ENCODE data around the gene ZIC1.

ZIC1 gene

DNA sequence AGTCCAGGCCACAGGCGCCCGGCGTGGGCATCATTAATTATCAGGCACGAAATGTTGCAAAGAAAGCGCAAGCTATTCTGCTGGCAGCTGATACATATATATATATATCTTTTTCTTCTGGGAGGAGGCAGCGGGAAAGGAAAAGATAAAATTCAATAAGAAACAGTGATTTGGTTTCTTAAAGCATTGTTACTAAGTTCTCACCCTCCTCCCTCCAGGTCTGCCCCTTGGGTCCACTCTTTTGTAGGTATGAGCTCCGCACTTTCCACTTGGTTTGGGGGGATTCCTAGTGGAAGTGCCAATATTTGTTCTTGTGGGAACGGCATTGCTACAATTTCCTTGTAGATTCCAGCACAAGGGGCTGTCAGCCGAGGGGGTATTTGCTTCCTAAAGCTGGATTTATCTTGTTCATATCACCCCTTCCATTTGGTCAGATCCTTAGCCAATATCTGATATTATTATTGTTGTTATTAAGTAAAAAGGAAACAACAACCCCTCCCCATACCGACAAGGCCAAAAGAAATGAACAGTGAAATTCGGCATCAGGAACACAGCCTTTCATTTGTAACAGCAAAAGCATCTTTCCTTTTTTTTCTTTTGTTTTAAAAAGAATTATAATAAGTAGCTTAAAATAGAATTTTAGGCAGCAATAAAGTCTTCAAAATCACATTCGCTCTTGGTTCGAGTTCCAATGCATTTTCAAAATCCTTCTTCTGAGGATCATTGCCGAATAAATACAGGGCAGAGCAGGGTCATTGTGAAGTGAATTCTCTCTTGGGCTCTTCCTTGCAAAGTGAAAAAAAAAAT, 15.6 kb downstream of the ZIC1 start:
- TF ChIP-seq ZNF274 (IDR thresholded peaks at IDR 0.05; ENCODE audit: low read depth, low read length), result no peak
- H3K4me3 ChIP-seq (ENCODE audit: low read length), result no peak overlapping the region

DNA sequence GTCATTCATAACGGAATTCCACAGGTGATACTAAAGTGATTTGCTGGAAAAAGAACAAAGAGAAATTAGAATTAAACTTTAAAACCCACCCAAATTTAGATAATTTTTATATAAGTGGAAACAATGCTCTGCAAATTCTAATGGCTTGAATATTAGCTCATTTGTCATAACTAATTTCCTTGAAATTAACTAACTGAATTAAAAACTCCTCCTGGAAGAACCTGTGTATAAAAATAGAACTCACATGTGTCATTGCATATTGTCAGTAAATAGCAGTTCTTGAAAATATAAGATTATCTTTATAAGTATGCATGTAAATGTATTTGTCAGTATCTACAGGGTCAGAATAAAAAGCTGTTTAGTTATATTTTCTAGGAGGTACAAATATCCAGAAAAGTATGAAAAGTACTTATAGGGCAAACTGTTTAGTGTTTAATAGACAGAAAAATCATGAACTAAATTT, 16.3 kb downstream of the ZIC1 start:
- TF ChIP-seq ZNF274 (IDR thresholded peaks at IDR 0.05; ENCODE audit: low read depth, low read length), result no peak
- no peak overlapping the region for H3K4me3 ChIP-seq (ENCODE audit: low read length)

DNA sequence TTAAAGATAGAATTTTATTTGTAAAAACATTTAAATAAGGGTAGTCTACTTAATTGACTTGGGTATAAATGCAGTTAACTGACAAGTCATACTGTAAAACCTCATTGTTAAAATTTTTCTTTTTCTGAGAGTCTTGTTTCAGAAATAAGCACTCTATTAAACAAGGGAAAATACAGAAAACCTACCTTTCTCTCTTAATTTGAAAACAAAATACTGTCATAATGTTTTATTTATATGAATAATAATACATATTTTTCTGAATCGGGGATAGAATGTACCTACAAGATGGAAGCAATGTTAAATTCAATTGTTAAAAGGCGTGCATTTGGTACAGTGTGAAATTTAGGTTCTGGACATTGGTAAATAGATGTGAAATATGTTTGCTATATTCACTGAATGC, 17.8 kb downstream of the ZIC1 start:
- TF ChIP-seq ZNF274 (IDR thresholded peaks at IDR 0.05; ENCODE audit: low read depth, low read length), result no peak
- no peak overlapping the region for H3K4me3 ChIP-seq (ENCODE audit: low read length)

DNA sequence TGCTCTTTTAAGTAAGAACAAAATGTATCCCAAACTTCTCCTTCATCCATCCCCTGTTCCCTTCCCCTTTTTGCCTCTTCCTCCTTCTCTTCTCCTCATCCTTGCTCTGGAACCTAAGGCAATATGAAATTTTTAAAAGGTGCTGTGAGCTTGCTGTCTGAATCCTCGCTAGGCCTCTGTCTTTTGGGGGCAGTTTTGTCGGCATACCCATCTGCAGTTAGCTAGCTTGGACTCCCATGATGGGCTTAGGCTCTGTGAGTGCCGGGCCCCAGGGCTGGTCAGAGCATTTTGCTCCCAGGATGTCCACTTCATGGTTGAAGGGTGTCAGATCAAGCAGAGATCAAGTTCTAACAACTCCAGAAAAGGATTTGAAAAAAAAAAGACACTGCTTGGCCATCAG, 18.6 kb downstream of the ZIC1 start:
- H3K4me3 ChIP-seq (ENCODE audit: low read length), result no peak overlapping the region
- TF ChIP-seq ZNF274 (IDR thresholded peaks at IDR 0.05; ENCODE audit: low read depth, low read length), result no peak

DNA sequence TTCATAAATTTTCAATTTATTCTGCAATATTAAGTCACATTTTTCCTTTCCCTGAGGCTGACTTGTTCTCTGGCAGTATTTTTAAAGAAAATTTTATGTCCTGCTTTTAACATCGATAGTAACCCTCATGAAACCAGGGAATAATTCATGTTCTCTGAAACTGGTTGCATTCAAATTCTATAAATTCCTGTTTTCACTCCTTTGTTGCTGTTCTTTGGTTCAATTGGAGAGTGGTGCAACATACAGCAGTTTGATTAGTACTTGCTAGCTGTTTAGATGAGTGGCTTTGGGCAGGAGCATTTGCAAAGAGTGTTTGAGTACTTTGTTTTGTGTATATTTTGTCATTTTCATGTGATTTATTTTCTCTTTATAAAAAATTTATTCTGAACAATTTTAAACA, 19.2 kb downstream of the ZIC1 start:
- H3K4me3 ChIP-seq (ENCODE audit: low read length), result no peak overlapping the region
- no peak for TF ChIP-seq ZNF274 (IDR thresholded peaks at IDR 0.05; ENCODE audit: low read depth, low read length)

DNA sequence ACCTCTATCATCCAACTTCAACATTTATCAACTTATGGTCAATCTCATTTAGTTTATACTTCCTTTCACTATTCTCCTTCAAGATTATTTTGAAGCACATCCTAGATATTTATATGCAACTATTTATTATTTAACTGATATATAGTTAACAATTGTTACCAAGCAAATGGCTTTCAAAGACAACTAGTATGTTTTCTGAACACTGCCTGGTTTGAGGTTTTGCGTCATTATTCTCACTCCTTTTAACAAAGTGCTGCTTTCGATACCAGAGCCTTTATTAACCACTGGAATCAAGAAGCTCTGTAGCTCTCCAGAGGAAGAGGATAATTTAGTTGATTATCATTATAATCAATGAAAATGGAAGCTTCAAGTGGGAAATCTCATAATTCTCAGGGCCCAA, 19.6 kb downstream of the ZIC1 start:
- H3K4me3 ChIP-seq (ENCODE audit: low read length), result no peak overlapping the region
- TF ChIP-seq ZNF274 (IDR thresholded peaks at IDR 0.05; ENCODE audit: low read depth, low read length), result no peak

DNA sequence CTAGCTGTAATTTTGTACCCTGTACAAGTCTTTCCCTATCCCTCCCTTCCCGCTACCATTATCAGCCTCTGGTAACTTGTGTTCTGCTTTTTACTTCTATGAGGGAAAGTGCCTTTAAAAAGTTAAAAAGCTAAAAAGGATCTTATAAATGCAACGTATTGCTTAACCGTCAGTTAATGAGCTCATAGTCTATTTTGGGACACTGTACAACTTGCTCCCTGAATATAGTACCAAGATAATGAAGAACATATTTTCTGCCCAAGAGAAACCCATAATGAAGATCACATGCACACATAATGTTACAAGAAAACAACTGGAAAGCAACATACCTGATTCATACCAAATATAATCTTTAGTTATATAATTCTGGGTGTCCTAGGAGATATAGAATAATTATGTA, 22.6 kb downstream of the ZIC1 start:
- no peak for TF ChIP-seq ZNF274 (IDR thresholded peaks at IDR 0.05; ENCODE audit: low read depth, low read length)
- H3K4me3 ChIP-seq (ENCODE audit: low read length), result no peak overlapping the region

DNA sequence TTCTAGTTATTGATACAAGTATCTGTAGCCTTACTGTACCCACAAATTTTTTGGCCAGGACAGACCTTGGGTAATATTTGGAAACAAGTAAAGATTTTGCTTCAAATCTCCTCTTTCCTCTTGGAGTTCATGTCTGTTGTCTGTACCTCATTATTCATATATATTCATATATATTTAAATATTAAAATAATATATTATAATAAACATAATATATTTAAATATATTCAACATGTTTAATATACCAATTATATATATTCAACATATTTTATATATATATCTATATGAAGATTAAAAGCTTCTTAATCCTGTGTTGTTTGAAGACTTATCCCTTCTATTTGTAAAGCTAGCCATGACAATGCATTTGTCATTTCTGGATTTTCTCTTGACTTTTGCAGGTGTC, 38.1 kb downstream of the ZIC1 start:
- TF ChIP-seq ZNF274 (IDR thresholded peaks at IDR 0.05; ENCODE audit: low read depth, low read length), result no peak
- no peak overlapping the region for H3K4me3 ChIP-seq (ENCODE audit: low read length)

DNA sequence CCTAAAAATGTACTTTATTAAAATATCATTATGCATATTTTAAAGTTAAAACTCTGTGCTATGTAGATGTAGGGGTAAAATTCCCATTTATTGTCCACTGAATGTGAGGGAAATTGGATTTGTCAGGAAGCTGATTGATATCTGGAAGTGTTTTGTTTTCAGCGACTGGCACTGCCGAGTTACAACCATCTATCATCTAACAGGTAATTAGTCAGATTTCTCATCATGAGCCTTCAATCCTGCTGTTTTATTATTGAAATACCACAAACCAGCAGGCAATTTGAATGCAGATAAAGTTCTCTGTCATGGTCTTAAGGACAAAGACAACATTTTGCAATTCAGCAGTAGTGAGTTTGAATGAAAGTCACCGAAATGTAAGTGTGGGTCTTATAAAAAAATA, 40.5 kb downstream of the ZIC1 start:
- no peak overlapping the region for H3K4me3 ChIP-seq (ENCODE audit: low read length)

DNA sequence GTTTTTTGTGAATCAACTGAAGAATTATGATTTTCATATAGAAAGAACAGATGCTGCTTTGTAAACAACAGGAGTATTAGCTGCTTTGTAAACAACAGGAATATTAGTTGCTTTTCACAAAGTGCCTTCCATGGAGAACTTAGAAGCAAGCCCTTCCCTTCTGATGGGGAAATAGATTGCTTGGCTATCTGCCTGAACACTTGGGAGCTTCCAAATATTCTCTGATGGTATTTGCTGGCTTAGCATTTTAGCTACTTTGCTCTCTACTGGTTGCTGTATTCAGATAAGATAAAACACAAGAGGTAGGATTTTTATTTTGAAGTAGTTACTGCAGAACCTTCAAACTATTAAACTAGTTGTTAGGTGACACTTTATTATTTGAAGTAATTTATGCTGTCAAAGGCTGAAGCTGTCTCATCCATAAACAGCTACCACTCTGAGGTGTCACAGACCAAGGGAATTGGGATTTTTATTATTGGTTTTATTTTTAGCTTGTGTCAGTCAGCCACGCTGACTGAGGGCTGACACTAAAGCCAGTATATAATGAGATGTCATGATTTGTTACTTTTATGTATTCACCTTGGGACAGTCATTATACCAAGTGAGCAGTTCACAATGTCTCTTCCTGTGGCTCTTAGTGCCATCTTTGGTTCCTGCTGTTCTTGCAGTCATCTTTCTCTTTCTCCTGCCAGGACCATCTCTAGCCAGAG, 50.0 kb downstream of the ZIC1 start:
- no peak for TF ChIP-seq ZNF274 (IDR thresholded peaks at IDR 0.05; ENCODE audit: low read depth, low read length)
- no peak overlapping the region for H3K4me3 ChIP-seq (ENCODE audit: low read length)

More for the DNA sequence above, 40.5 kb downstream of the ZIC1 start:
- TF ChIP-seq ZNF274 (IDR thresholded peaks at IDR 0.05; ENCODE audit: low read depth, low read length), result no peak

DNA sequence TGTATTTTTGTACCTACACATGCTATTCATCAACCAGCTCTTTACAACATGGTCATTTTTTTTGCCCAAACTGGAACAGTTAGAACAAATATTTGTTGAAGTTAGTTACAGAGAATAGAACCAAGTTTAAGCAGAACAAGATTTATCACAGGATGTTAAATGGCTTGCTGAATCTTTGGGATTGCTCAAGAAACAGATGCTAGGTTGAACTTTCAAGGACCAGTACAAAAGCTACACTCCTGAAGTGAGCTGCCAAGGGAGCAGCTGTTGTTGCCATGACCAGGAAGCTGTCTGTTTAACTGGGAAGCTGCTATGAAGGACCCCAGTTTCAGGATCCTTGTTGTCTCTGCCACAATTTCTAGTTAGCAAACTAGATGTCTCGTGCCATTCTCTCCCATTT, 53.7 kb downstream of the ZIC1 start:
- H3K4me3 ChIP-seq (ENCODE audit: low read length), result no peak overlapping the region
- TF ChIP-seq ZNF274 (IDR thresholded peaks at IDR 0.05; ENCODE audit: low read depth, low read length), result no peak
